ENCODE measurements around the gene PLXDC2.

Gene PLXDC2

DNA sequence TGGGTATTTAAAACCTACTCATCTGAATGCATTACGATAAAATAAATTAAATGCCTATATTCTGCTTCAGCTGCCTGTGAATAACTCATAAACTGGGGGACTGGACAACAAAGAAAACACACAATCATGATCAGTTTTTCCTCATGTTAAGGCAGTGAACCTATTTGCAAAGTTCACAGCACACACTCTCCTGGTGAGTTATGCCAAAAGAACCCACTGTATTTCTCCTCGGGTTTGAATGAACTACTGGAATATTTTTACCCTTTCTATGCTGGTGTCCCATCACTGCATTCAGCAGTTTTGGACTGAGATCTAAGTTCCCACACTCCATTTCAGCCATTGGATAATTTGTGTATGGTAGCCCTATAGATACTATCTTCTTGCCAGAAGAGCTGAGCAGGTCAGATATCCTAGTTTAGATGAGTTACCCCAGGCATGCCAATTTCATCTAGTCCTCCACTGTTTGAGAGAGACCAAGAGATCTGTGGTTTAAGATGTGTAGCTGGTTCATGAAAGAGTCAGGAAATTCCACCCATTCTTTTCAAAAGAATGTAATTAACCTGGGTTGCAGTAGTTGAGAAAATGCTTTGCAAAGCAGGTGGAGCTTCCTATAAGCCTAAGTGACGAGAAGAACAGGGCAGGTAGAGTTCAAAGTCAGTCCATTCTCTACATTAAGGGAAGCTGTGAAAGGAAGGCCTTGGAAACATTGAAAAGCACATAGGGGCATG is 101.7 kb downstream of the PLXDC2 start:
- Histone ChIP-seq H3K4me3 (ENCODE audit: low read depth in 1 of 2, low read length in 2 of 2) (no peak overlapping the region), H3K27me3 (ENCODE audit: control insufficient read depth in 1 of 2, insufficient read depth in 2 of 2, low read length in 2 of 2) (no peaks in the 10 kb centered on the region), H3K27ac (ENCODE audit: low read depth, low read length) (no peak overlapping the region), H3K36me3 (ENCODE audit: insufficient read depth, low read length) (no peaks in the 10 kb centered on the region), H3K9me3 (ENCODE audit: low read length) (no peaks in the 10 kb centered on the region), H3K9ac (ENCODE audit: low read length) (no peak overlapping the region), H3K4me1 (ENCODE audit: insufficient read depth, low read length) (peaks cover 39% of the 10 kb centered on the region)

DNA sequence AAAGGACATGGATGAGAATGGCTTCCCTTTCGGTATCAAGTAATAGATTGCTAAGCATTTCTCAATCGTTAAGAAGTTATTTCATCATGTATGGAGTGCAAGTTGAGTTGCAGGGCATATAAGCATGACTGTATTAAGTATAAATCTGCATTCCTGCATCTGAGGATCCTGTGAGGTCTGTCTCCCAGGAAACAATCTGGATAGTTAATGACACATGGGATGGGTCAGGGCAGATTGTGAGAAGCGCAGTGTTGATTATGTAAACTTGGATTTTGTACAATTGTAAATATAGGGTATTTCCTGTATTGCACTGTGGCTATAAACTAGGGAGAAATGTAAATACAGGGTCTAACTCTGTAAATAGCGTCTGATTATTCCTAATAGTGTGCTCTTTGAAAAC is 102.6 kb downstream of the PLXDC2 start:
- Histone ChIP-seq H3K9ac (ENCODE audit: low read length) (no peak overlapping the region), H3K27me3 (ENCODE audit: control insufficient read depth in 1 of 2, insufficient read depth in 2 of 2, low read length in 2 of 2) (no peaks in the 10 kb centered on the region), H3K9me3 (ENCODE audit: low read length) (no peaks in the 10 kb centered on the region), H3K4me1 (ENCODE audit: insufficient read depth, low read length) (peaks cover 42% of the 10 kb centered on the region), H3K27ac (ENCODE audit: low read depth, low read length) (no peak overlapping the region), H3K36me3 (ENCODE audit: insufficient read depth, low read length) (no peaks in the 10 kb centered on the region), H3K4me3 (ENCODE audit: low read depth in 1 of 2, low read length in 2 of 2) (no peak overlapping the region)

DNA sequence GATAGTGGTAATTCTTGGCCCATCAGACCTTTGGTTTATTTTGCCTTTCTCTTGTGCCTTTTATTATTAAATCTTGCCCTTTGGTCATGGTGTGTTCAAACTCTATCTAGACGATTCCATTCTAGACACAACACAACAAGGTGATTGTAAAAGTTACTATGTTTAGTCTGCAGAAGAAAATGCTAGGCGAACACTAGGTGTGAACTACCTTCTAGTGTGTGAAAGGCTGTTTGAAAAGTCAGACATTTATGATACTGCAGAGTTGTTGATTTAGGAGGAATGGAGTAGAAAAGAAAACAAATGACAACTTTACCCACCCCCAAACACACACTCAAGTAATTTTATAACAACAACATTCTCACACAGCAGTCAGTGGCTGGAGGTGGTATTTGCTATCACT is 103.4 kb downstream of the PLXDC2 start:
- Histone ChIP-seq H3K36me3 (ENCODE audit: insufficient read depth, low read length) (no peaks in the 10 kb centered on the region), H3K9me3 (ENCODE audit: low read length) (no peaks in the 10 kb centered on the region), H3K27ac (ENCODE audit: low read depth, low read length) (no peak overlapping the region), H3K27me3 (ENCODE audit: control insufficient read depth in 1 of 2, insufficient read depth in 2 of 2, low read length in 2 of 2) (no peaks in the 10 kb centered on the region), H3K4me3 (ENCODE audit: low read depth in 1 of 2, low read length in 2 of 2) (no peak overlapping the region), H3K9ac (ENCODE audit: low read length) (no peak overlapping the region), H3K4me1 (ENCODE audit: insufficient read depth, low read length) (peaks cover 42% of the 10 kb centered on the region)

DNA sequence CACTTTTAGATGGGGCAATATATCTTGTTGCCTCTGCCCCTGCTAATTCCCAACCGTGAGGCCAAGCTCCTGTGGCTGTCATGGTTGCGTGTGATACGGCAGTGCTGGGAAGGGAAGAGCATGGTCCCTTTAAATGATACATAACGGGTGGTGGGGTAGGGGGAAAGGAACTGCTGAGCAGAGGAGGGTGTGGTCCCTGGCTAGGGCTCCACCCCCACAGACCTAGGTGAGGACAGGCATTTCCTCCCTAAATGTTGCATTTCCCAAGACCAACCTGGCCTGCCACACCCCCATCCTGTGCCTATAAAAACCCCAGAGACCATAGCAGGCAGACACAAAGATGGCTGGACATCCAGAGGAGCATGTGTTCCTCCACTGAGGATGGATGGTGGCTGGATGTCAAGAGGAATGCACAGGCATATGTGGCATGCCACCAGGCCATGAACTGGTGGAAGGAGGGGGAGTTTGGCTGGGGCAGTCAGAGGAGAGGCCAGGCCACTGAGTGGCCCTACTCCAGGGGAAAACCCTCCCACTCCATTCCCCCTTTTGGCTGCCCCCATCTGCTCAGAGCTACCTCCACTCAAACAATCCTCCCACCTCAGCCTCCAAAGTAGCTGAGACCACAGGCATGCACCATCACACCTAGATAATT is 104.0 kb downstream of the PLXDC2 start:
- no peaks in the 10 kb centered on the region for H3K36me3 ChIP-seq (ENCODE audit: insufficient read depth, low read length)
- no peaks in the 10 kb centered on the region for H3K27me3 ChIP-seq (ENCODE audit: control insufficient read depth in 1 of 2, insufficient read depth in 2 of 2, low read length in 2 of 2)
- no peak overlapping the region for H3K9ac ChIP-seq (ENCODE audit: low read length)
- H3K9me3 ChIP-seq (ENCODE audit: low read length), result no peaks in the 10 kb centered on the region
- peaks cover 42% of the 10 kb centered on the region for H3K4me1 ChIP-seq (ENCODE audit: insufficient read depth, low read length)
- no peak overlapping the region for H3K4me3 ChIP-seq (ENCODE audit: low read depth in 1 of 2, low read length in 2 of 2)
- no peak overlapping the region for H3K27ac ChIP-seq (ENCODE audit: low read depth, low read length)

DNA sequence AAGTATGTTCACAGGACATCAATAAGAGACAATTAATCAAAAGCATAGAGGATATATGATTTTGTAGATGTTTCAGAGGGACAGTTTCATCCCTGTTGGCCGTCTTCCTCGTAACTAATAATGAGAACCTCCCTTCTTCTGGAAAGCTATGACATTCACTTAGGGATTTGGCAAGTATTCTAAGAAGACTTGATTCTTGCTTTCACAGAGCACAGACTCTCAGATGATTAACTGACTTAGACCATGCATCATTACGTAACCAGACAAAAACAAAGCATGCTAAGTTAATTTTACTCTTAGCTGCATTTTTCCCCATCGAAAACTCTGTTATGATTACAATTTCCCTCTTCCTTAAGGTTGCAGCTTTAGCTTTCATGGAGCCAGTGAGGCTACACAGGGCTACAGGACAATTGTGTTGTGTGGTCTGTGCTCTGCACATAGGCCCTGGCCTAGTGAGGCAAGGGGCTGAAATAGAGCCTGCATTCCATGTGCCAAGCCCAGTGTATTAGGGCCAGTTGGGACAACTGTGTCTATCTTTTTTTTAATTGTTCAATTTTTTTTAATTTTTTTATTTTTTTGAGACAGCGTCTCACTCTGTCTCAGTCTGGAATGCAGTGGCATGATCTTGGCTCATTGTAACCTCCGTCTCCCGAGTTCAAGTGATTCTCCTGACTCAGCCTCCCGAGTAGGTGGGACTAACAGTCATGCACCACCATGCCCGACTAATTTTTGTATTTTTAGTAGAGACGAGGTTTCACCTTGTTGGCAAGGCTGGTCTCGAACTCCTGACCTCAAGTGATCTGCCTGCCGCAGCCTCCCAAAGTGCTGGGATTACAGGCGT is 105.3 kb downstream of the PLXDC2 start:
- no peak overlapping the region for H3K27ac ChIP-seq (ENCODE audit: low read depth, low read length)

DNA sequence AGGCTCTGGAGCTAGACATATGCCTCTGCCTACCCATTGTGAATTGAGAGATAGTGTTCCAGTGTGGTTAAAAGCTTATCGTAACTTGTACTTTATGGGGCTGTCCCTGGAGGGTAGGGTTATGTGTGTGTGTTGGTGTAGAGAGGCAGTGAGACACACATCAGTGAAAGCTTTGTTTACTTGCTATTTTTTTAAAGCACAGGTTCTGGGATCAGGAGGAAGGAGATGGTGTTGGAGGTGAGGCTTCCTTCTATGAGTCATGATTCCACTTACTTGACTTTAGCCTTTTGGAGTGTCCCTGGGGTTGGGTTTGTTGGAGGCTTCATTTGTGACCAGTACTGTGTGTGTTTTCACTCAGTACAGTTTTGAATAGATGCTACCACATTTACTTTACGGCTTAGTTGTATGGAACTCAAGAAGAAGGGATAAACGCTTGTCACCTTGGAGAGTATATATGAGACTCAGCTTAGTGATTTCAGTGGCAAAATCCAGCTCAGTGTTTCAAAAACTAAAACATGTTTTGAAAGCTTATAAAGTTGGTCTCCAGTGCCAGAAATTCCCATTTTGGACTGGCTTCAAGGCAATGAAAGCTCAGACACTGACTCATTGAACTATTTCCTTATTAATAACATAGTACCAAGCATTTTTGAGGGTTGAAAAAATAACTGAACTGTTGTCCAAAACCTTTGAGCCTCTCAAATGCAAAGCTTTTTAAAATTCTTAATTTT is 106.2 kb downstream of the PLXDC2 start:
- Histone ChIP-seq H3K27me3 (ENCODE audit: control insufficient read depth in 1 of 2, insufficient read depth in 2 of 2, low read length in 2 of 2) (no peaks in the 10 kb centered on the region), H3K4me1 (ENCODE audit: insufficient read depth, low read length) (peaks cover 42% of the 10 kb centered on the region), H3K9ac (ENCODE audit: low read length) (no peak overlapping the region), H3K9me3 (ENCODE audit: low read length) (no peaks in the 10 kb centered on the region), H3K27ac (ENCODE audit: low read depth, low read length) (no peak overlapping the region), H3K4me3 (ENCODE audit: low read depth in 1 of 2, low read length in 2 of 2) (no peak overlapping the region), H3K36me3 (ENCODE audit: insufficient read depth, low read length) (no peaks in the 10 kb centered on the region)

More for the DNA sequence above, 105.3 kb downstream of the PLXDC2 start:
- H3K9me3 ChIP-seq (ENCODE audit: low read length), result no peaks in the 10 kb centered on the region
- peaks cover 42% of the 10 kb centered on the region for H3K4me1 ChIP-seq (ENCODE audit: insufficient read depth, low read length)
- H3K36me3 ChIP-seq (ENCODE audit: insufficient read depth, low read length), result no peaks in the 10 kb centered on the region
- no peaks in the 10 kb centered on the region for H3K27me3 ChIP-seq (ENCODE audit: control insufficient read depth in 1 of 2, insufficient read depth in 2 of 2, low read length in 2 of 2)
- H3K4me3 ChIP-seq (ENCODE audit: low read depth in 1 of 2, low read length in 2 of 2), result no peak overlapping the region
- H3K9ac ChIP-seq (ENCODE audit: low read length), result no peak overlapping the region

DNA sequence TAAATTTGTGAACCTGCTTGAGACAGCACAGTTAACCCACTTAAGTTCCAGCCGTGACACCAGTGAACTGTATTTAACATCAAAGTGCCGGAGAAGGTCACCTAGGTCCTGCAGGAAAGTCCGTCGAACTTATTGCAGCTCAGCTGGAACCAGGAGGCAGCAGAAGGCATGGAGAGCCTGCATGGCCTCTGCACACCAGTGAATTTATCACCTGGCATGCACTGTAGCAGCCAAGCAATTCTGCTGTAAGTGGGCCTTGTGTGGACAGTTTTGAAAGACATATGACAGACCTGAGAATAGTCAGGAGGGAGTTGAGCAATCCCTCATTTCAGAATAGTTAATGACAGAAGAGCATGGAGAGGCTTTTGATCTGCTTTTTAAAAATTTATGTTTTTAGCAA is 108.8 kb downstream of the PLXDC2 start:
- H3K9ac ChIP-seq (ENCODE audit: low read length), result no peak overlapping the region
- H3K4me1 ChIP-seq (ENCODE audit: insufficient read depth, low read length), result peaks cover 37% of the 10 kb centered on the region
- H3K4me3 ChIP-seq (ENCODE audit: low read depth in 1 of 2, low read length in 2 of 2), result no peak overlapping the region
- H3K36me3 ChIP-seq (ENCODE audit: insufficient read depth, low read length), result no peaks in the 10 kb centered on the region
- no peak overlapping the region for H3K27ac ChIP-seq (ENCODE audit: low read depth, low read length)
- no peaks in the 10 kb centered on the region for H3K27me3 ChIP-seq (ENCODE audit: control insufficient read depth in 1 of 2, insufficient read depth in 2 of 2, low read length in 2 of 2)
- H3K9me3 ChIP-seq (ENCODE audit: low read length), result no peaks in the 10 kb centered on the region

DNA sequence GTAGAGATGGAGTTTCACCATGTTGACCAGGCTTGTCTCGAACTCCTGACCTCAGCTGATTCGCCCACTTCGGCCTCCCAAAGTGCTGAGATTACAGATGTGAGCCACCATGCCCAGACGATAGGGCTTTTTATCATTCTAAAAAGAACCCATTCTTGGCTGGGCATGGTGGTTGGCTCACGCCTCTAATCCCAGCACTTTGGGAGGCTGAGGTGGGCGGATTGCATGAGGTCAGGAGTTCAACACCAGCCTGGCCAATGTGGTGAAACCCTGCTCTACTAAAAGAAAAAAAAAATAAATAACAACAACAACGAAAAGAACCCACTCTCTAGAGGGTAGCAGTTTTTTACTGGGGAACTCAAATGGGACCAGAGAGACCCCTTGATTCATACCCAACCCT is 112.7 kb downstream of the PLXDC2 start:
- Histone ChIP-seq H3K4me3 (ENCODE audit: low read depth in 1 of 2, low read length in 2 of 2) (no peak overlapping the region), H3K9ac (ENCODE audit: low read length) (no peak overlapping the region), H3K9me3 (ENCODE audit: low read length) (no peaks in the 10 kb centered on the region), H3K27ac (ENCODE audit: low read depth, low read length) (no peak overlapping the region), H3K4me1 (ENCODE audit: insufficient read depth, low read length) (peaks cover 28% of the 10 kb centered on the region), H3K27me3 (ENCODE audit: control insufficient read depth in 1 of 2, insufficient read depth in 2 of 2, low read length in 2 of 2) (no peaks in the 10 kb centered on the region), H3K36me3 (ENCODE audit: insufficient read depth, low read length) (no peaks in the 10 kb centered on the region)

DNA sequence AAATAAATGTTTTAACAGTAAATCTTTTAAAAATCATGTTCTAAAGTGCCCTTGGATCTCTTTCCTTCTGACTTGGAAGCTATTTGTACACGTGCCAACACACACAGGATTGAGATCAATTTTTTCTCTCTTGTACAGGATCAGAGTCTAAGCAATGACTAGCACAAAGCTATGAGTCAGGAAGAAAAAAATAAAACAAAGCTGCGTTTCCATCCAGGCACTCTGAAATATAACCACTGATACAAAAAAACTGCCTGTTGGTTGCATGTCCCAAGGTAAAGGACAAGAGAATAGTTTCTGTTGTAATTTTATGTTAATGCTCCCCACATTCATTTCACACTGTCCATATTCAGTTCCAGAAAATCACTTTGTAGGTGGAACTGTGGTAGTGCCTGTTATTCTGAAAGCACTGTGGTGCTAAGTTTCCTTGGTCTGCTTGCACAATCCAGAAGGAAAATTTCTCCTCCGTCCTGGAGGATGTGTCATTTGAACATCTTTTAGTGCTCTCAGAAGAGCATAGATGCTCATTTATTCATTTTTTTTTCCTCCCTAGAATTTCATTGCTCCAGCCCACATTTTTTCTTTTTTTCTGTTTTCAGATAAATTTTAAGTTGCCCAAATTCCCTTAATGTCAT is 113.4 kb downstream of the PLXDC2 start:
- H3K27ac ChIP-seq (ENCODE audit: low read depth, low read length), result no peak overlapping the region
- H3K9ac ChIP-seq (ENCODE audit: low read length), result no peak overlapping the region
- H3K9me3 ChIP-seq (ENCODE audit: low read length), result no peaks in the 10 kb centered on the region

DNA sequence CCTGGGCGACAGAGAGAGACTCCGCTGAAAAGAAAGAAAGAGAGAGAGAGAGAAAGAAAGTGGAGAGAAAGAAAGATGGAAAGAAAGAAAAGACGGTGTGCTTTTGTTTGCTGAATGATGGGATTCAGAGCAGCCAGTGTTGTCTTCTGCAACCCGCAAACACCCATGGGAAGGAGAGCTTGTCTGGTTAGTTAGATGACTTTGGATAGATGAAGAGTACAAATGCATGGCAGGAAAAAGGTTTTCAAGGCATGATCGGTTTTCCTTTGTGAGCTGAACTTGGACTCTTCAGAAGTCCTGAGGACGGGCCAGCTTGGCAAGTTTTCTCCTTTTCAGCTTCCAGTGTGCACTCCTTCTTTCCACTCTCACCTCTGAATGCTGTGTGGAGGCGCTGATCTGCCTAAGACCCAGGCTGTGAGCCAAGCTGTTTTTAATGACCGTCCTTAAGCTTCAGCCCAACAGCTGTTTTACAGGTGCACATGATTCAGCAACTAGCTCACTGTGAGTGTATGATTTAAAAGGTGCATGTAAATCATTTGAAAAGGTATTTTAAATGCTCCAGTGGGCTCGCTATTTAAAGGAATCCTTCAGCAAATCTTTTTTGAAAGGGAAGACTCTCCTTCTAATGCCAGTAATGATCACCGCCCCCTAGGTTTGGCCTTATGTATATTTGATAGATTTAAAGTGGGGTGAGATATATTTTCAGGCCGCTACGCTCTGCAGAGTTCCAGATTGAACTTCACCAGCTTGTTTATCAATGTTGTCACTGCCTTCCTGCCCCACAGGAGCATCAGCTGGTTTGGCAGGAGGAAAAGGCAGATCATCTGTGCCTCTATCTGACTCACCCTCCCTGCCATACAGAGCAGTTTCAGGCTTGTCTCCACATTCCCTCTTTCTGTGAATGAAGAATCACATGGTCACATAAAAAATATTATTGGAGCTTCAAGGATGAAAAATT is 115.0 kb downstream of the PLXDC2 start:
- H3K4me1 ChIP-seq (ENCODE audit: insufficient read depth, low read length), result peaks cover 28% of the 10 kb centered on the region
- no peak overlapping the region for H3K4me3 ChIP-seq (ENCODE audit: low read depth in 1 of 2, low read length in 2 of 2)
- H3K9ac ChIP-seq (ENCODE audit: low read length), result no peak overlapping the region
- no peaks in the 10 kb centered on the region for H3K9me3 ChIP-seq (ENCODE audit: low read length)
- no peaks in the 10 kb centered on the region for H3K36me3 ChIP-seq (ENCODE audit: insufficient read depth, low read length)
- no peaks in the 10 kb centered on the region for H3K27me3 ChIP-seq (ENCODE audit: control insufficient read depth in 1 of 2, insufficient read depth in 2 of 2, low read length in 2 of 2)
- peak overlapping the region; percentile 40 for H3K27ac ChIP-seq (ENCODE audit: low read depth, low read length)

More for the DNA sequence above, 113.4 kb downstream of the PLXDC2 start:
- no peaks in the 10 kb centered on the region for H3K27me3 ChIP-seq (ENCODE audit: control insufficient read depth in 1 of 2, insufficient read depth in 2 of 2, low read length in 2 of 2)
- no peaks in the 10 kb centered on the region for H3K36me3 ChIP-seq (ENCODE audit: insufficient read depth, low read length)
- peaks cover 28% of the 10 kb centered on the region for H3K4me1 ChIP-seq (ENCODE audit: insufficient read depth, low read length)
- no peak overlapping the region for H3K4me3 ChIP-seq (ENCODE audit: low read depth in 1 of 2, low read length in 2 of 2)

Data from muscle layer of colon (tissue), 2 donors.